Cerebellar nuclear complex (tissue), 1 donor: ENCODE data around the gene SERPINB4.

Source experiments
- DNase-seq, 2 experiments: peaks; one replicate each; lab custom pipeline; 2025; lab: John Stamatoyannopoulos, UW

The SERPINB4 gene

DNA sequence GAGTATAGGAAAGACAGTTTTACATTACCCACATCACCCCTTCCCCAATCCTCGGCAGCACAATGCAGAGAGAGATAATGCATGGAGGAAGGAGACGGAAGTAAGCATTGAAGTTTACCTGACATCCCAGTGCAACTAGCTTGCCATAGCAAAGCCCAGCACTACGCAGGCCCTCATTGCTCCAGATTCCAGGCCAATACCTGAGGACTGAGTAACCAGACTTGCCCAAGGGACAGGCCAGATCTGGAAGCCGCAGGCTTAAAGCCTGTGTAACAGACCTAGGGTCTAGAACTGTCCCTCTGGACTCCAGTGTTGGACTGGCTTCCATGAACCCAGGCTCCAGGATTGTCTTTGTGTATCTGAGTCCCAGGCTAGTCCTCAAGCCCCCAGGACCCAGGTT lies 17.6 kb downstream of the SERPINB4 start:
- DNase-seq = no peak

DNA sequence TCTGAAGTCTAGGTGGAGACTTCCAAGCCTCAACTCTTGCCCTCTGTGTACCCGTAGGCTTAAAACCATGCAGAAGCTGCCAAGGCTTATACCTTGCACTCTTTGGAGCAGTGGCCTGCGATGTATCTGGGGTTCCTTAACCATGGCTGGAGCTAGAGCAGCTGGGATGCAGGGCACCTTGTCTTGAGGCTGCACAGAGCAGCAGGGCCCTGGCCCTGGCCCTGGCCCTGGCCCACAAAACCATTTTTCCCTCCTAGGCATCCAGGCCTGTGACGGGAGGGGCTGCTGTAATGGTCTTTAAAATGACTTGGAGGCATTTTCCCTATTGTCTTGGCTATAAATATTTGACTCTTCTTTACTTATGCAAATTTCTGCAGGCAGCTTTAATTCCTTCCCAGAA lies 19.2 kb downstream of the SERPINB4 start:
- no peak for DNase-seq

- no peak for DNase-seq
Measured at GRCh38 chr18:63619661-63620060, 24.4 kb downstream of the SERPINB4 start.

DNA sequence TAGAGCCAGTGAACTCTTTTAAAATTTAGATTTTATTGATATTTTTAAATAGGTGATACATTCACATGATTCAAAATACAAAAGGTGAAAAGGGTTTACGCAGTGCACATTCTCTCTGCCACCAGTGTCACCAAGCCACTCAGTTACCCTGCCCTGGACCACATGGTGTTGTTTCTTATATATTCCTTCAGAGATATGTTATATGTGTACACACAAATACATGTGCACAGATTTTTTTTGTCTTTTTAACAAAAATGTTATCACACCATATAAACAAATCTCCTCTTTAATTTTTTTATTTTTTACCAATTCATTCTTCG lies 26.2 kb downstream of the SERPINB4 start:
- no peak for DNase-seq

GRCh38 chr18:63617049-63617914 lies 26.8 kb downstream of the SERPINB4 start:
- DNase-seq = no peak

GRCh38 chr18:63613420-63613819 lies 30.6 kb downstream of the SERPINB4 start:
- no peak for DNase-seq

- no peak for DNase-seq
Measured at GRCh38 chr18:63606526-63606925, 37.5 kb downstream of the SERPINB4 start.

DNA sequence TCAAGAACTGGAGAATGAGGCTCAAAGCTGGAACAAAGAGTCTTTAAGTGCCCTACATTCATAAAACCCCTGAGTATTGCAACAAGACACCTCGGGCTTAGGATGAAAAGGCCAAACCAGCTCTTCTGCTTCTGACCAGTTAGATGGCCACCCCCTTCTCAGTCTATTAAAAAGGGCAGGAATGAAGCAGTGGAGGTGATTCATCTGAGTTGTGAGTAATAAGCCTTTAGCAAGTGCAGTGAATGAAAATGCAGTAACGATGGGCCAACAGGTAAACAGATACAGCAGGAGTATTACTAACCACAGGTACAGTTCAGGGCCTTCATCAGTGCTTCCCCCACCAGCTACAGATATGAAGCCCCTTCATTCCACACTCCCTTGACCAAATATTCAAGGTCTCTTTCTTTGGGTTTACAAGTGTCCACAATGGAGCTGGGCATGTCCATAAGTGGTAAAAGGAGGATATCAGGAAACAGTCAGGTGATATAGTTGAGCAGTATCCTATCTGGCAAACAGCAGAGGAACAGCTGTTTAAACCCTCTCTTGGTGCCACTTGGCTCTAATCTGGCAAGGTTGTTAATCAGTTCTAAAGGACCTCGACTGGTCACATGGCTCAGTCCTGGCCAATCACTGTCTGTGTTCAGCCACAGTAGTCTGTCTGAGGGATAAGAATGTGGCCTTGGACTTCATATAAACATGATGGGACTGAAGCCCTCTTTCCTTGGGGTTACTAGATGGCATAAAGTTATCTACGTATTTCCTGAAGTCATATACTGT lies 39.1 kb downstream of the SERPINB4 start:
- DNase-seq = no peak

DNA sequence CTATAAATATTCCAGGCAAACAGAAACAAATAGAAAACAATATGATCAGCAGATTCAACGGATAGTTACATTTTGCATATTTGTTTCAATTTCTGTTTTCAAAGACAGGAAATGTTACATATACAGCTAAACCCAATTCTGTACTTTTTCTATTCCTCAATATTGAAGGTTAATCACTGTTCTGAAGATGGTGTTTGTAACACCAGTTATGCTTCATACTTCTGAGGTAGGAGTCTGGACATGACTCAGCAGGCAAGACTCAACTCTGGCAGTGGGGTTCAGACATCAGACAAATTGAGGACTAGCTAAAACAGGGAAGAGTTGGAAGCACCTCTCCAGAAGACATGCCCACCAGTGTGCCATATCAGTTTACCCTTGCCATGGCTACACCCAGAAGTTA lies 40.3 kb downstream of the SERPINB4 start:
- DNase-seq = no peak

- no peak for DNase-seq
Measured at GRCh38 chr18:63603355-63603754, 40.7 kb downstream of the SERPINB4 start.

DNA sequence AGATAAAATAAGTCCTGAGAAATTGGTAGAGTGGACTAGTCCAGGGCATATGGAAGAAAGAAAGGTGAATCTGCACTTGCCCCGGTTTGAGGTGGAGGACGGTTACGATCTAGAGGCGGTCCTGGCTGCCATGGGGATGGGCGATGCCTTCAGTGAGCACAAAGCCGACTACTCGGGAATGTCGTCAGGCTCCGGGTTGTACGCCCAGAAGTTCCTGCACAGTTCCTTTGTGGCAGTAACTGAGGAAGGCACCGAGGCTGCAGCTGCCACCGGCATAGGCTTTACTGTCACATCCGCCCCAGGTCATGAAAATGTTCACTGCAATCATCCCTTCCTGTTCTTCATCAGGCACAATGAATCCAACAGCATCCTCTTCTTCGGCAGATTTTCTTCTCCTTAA lies 47.1 kb downstream of the SERPINB4 start:
- no peak for DNase-seq

DNA sequence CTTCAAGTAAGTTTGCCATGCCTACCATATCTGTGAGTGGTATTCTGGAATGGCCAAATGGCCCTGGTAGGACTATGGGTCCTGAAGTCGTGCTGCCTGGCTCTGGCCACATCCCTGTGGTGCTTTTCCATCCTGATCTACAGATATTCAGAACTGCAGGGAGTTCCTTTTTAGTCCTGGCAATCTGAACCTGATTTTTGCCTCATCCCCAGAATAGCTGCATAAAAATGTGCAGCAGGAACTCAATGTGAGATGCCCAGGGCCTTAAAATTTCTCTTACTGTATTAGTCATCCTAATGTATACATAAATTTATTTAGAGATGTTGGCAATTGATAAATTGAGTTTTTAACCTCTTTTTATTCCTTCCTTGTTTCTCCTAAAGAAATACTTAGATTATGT lies 51.6 kb downstream of the SERPINB4 start:
- no peak for DNase-seq

DNA sequence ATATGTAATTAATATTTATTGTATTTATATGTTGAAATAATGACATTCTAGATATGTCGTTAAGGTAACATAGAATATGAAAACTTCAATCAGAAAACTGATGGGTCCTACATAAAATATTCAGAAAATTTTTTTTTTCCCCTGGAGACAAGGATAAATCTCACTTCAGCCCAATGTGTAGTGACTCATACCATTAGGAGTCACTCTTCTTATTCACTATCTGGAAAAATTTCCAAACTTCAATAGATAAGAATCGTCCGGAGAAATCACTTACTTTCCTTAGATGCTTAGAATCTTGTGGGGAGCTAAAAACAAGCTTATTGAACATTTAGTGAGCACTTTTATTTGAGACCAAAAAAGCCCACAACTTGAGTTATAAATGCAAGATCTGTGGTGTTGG lies 52.3 kb downstream of the SERPINB4 start:
- no peak for DNase-seq

- no peak for DNase-seq
Measured at GRCh38 chr18:63590966-63591695, 52.9 kb downstream of the SERPINB4 start.

- no peak for DNase-seq
Measured at GRCh38 chr18:63590373-63590772, 53.7 kb downstream of the SERPINB4 start.

DNA sequence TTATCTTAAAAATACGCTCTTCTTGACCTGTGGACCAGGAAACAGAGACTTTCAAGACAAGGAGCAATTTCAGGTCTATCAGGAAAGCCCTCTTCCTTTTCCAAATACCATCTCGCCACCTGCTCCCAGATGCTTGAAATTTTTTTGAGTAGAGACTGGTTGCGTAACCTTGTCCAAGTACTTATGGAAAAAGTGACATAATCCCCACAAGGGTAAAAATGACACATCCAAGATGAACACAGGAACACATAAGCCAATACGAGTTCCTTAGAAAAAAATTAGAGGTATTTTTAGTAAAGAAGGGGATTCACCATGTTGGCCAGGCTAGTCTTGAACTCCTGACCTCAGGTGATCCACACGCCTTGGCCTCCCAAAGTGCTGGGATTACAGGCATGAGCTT lies 55.1 kb downstream of the SERPINB4 start:
- no peak for DNase-seq
